ENCODE results near the gene TAS1R1.

DNA sequence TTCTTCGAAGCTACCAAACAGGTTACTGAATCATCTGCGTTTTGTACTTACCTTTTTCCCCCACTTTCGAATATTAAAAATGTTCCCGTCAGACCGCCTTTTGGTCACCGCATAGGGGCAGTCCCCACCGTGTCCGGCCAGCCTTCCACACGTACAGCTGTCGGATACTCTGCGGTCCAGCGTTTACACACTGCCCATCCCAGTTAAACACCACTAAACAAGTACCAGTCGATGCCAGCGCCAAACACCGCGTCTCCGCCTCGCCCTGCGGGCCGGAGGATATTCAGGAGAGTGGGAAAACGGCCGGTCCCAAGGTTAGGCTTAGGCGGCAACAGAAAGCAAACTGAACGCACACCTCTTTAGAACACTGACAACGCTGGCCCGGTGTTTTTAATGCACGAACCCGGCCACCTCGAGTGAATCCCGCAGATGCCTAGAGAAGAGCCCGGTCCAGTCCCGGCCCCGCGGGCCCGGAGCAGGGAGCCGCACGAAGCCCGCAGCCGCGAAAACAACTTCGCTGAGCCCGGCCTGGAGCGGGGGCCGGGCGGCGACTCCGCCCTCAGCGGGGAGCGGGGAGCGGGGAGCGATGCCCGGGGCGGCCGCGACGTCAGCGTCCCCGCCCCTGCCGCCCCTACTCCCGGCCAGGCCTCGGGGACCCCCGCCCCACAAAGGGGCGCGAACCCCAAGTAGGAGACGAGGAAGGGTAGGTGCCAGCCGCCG is 57.7 kb downstream of the TAS1R1 start:
- TF ChIP-seq CTCF (IDR thresholded peaks at IDR 0.05; ENCODE audit: low read depth, low read length, poor library complexity, severe bottlenecking) (no peak), EZH2phosphoT487 (IDR thresholded peaks at IDR 0.05; ENCODE audit: borderline replicate concordance, low read length) (no peak)
